D341Med (cell line): ENCODE data around the gene KIF11.
A peak's percentile ranks its signal among the peaks of the same experiment; 100 is the strongest.
"Not testable (repeated sequence)": the region's sequence is repeated elsewhere in the genome, so short reads cannot be mapped to it uniquely, and the experiment has no call there.

Source experiments
- DNase-seq: peaks from one replicate; pipeline ENCODE4 v3.0.0; 2012; ENCODE audit warnings: low spot score

The KIF11 gene

DNA sequence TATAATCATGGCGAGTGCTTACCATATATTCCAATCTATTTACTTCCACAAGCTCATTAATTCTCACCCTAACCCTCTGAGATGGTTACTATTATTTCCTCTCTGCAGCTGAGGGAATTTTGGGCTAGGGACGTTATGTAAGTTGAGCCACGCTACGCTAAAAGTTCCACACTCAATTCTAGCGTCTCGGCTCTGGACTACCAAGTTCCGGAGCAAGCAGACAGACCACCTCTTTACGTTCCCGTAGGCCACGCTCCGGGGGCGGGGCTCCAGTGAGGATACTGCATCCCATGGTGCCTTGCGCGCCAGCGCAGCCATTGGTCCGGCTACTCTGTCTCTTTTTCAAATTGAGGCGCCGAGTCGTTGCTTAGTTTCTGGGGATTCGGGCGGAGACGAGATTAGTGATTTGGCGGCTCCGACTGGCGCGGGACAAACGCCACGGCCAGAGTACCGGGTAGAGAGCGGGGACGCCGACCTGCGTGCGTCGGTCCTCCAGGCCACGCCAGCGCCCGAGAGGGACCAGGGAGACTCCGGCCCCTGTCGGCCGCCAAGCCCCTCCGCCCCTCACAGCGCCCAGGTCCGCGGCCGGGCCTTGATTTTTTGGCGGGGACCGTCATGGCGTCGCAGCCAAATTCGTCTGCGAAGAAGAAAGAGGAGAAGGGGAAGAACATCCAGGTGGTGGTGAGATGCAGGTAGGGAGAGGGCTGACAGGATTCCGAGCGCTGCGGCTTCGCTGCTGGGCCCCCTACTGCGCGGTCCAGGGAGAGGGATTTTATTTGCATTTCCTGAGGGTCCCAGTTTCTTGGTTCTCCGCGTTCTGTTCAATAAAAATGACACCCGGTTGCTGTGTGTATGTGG, at the start of gene KIF11:
TSS of gene KIF11 (plus strand) at position 370 of the 858 bp plus-strand sequence. CDS start at position 616, 246 bp downstream.
- peak; percentile 86 for DNase-seq

DNA sequence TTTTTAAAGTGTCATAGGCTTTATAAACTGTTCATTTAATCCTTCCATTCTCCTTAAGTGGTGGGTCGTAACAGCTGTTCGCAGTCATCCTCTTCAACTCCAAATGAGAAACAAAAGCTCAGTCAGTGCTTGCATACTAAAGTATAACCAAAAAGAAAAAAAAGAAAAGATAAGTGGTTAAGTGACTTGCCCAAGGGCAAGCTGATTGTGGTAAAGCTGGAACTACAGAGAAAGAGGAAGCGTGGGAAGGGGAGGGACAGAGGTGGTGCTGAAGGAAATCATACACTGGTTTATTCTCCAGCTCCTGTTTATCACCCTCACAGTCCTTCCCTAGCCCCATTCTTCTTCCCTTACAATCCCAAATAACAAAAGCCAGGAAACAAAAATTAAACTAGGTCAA, 48.6 kb upstream of the KIF11 start:
- DNase-seq, result no peak

DNA sequence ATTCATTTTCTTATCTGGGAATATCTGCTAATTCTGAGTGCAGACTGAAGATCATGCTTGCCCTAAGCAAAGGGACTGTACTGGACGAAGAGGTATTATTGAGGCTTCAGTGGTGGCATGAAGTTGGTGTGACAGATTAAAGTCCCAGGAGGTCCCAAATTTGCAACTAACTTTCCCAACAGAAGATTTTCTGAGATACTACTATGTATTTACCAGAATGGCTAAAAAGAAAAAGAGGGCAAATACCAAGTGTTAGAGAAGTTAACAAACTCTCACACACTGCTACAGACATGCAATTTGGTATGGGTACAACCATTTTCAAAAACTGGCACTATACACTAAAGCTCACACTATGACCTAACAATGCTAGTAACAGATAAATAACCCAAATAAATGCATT, 47.4 kb upstream of the KIF11 start:
- DNase-seq, result no peak

DNA sequence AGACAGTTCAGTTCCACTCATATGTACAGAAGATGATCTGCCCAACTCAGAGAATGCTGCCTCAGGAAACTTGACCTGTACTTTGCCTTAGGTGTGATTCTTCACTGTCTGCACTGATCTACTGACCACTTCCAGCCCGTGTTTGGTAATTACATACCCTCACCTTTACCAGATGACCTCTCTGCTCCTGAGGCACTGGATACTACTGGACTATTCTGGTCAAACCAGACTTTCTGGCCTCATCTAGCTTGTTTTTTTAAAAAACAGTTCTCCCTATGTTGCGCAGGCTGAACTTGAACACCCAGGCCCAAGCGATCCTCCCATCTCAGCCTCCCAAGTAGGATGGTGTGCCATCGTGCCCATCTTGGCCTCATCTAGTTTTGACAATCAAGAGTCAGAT, 45.3 kb upstream of the KIF11 start:
- DNase-seq, result no peak

DNA sequence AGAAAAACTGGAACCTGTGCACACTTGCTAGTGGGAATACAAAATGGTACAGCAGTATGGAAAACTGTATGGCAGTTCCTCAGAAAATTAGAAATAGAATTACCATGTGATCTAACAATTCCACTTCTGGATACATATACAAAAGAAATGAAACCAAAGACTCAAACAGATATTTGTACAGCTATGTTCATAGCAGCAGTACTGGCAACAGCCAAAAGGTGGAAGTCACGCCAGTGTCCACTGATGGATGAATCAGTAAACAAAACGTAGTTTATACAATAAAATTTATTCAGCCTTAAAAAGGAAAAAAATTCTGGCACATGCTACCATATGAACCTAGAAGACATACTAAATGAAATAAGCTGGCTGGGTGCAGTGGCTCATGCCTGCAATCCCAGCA, 42.0 kb upstream of the KIF11 start:
- no peak for DNase-seq

DNA sequence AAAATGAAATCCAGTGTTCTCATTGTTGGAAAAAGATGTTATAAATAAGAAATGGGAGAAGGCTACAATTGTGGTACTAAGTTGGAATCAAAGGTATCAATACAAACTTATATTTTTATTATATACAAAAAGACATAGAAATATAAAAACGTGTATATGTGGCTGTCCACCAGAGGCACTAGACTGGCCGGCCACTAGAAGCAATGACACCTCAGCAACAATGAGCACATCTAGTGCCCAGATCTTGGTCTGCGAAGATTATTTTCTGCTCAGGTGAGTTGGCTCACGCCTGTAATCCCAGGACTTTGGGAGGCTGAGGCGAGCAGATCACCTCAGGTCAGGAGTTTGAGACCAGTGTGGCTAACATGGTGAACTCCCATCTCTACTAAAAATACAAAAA, 40.6 kb upstream of the KIF11 start:
- DNase-seq, result no peak

DNA sequence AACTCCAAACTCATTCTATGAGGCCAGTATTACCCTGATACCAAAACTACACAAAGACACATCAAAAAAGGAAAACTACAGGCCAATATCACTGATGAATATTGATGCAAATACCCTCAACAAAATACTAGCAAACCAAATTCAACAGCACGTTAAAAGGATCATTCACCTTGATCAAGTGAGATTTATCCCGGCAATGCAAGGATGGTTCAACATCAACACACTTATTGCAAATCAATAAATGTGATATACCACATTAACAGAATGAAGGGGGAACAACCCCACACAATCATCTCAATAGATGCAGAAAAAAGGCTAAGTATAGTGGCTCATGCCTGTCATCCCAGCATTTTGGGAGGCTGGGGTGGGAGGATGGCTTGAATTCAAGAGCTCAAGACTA, 39.0 kb upstream of the KIF11 start:
- no peak for DNase-seq

DNA sequence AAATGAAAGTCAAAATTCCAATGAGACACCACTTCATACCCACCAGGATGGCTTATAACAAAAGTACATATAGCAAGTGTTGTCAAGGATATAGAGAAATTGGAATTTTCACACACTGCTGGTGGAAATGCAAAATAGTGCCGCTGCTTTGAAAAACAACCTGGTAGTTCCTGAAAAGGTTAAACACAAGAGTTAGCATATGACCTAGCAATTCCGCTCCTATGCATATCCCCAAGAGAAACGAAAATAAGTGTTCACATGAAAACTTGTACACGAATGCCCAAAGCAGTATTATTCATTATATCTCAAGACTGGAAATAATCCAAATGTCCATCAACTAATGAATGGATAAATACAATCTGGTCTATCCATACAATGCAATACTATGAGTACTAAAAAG, 33.9 kb upstream of the KIF11 start:
- no peak for DNase-seq

DNA sequence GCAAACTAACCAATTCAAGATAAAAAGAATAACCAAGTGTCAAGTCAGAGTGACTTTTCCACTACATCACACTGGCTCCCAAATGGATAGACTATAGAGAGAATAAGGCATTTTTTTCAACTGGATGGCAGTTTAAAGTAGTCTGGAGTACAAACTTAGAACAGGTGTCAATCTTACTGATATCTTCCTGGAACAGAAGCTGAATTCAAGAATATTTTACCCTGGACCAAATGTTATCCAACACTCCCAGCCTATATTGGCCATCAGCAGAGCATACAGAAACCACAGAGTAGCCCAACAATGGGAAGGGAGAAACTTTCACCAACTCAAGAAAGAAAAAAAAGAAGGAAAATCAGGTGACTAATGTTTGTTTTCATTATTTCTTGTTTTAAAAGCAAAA, 30.5 kb upstream of the KIF11 start:
- no peak for DNase-seq

DNA sequence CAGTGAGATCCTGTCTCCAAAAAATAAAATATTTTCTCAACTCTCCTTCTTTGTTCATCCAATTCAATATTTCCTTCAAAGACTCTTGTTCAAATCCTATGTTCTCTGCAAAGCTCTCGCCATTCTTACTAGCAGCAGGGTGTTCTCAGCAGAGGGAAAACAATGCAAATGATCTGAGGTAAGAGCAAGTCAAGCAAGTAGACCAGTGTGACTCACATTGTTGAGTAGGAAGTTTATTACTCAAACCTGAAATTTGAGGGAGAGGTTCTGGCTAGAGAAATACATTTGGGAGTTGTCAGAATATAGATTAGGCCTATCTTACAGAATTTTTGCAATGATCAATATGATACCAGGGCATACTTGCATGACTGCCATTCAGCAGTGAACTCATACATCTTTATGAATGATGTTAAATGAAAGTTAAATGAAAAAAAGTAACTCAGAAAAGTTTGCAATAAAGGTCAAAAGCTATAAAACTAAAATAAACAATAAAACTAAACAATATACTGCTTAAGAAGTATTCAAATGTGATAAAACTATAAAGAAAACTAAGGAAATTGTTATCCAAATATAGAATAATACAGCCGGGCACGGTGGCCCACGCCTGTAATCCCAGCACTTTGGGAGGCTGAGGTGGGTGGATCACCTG, 24.9 kb upstream of the KIF11 start:
- DNase-seq, result no peak

DNA sequence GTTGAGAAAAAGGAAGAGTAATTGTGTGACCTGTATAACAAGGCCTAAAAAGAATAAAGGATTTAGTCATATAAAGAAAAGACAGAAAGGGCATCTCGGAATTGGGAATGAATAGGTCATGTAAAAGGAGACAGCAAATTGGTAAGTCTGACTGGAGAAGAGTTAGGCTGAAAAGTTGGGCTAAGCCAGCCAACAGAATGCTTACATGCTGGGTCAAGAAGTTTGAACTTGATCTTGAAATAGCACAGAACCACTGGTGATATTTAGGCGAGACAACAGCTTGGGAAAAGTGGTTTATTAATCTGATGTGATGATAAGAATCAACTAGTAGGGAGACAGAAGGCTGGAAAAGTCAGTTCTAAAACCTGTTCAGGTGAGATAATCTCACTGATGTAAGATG, 23.9 kb upstream of the KIF11 start:
- DNase-seq, result no peak

DNA sequence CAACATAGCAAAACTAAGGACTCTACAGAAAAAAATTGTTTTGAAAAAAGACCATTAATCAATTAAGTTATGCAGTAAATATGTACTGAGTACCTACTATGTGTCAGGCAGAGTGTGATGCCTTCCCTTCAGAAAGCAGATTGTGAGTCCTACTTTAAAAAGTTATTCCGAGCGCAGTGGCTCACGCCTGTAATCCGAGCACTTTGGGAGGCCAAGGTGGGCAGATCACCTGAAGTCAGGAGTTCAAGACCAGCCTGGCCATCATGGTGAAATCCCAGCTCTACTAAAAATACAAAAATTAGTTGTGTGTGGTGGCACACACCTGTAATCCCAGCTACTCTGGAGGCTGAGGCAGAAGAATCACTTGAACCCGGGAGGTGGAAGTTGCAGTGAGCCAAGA, 23.3 kb upstream of the KIF11 start:
- DNase-seq, result not testable (repeated sequence)

DNA sequence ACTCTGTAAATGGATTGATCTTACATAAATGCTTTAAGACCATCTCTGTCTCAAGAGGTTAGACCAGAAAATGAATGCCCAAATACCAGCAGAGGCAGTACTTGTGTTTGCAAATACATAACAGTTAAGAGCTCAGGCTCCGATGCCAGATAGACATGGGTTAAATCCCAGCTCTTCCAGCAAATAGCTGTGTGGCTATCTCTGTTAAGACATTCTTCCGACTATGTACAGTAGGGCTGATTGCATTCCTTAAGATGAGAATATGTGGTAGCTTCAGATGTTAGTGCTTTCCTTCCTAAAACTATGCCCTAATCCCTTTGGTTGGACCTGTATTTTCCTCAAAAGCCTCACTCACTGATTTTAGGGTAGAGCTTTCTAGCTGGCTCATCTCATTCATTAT, 21.3 kb upstream of the KIF11 start:
- no peak for DNase-seq

DNA sequence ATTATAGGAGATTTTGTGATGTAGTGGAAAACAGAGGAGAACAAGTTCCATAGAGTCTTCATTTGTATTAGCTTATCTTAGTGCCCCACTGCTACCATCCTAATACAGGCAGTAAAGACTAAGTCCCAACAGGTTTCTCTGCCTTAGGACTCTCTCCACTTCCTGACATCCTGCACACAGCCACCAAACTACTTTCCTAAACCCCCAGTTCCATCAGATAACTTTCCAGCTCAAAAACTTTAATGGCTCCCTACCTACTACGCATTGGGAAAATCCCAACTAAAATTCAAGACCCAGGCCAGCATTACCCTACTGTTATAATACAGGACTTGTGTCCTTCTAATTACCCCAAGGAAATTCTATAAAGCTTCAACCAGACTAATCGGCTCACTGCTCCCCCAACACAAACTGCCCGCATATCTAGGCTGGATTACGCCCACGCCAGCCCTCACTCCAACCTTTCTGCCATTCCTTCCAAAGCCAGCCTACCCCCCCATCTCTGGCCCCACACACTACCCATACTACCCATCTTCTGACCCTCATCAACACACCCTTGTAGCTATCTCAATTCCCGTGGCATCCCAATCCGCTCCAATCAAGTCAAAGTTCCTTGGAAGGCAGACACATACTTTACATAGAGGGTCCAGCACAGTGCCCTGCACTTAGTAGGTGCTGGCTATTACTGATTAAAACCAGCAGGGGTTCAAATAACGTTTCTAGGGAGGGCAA, 20.4 kb upstream of the KIF11 start:
- DNase-seq, result no peak

DNA sequence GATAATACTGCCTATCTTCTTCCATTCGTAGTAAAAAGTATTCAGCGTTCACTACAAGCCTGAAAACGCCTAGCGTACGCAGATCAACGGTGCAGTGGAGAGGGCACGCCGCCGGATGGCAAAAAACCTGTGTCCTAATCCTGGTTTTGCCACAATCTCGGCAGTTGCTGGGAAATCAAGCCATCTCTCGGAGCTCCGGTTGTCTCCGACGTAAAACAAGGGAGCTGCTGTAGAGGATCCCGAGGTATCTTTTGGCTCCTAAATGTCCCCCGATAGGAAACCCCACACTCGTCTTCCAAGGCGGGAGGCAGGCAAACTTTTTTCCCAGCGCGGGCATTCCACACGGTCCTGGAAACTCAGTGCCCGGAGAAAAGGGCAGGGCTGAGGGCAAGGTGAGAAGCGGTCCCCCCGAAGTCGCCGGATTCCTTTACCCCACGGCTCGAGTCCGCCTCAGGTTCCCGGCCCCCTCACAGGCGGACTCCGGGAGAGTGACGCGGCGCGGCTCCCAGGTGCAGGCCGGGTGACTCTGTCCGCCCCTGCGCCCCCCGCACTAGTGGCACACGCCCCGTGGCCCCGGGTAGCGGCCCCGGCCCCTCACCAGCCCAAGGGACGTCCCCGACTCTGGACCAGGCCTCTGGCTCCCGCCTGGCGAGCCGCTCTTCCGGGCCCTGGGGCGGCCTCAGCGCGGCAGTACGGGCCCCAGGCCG, 19.7 kb upstream of the KIF11 start:
- peak; percentile 44 for DNase-seq

DNA sequence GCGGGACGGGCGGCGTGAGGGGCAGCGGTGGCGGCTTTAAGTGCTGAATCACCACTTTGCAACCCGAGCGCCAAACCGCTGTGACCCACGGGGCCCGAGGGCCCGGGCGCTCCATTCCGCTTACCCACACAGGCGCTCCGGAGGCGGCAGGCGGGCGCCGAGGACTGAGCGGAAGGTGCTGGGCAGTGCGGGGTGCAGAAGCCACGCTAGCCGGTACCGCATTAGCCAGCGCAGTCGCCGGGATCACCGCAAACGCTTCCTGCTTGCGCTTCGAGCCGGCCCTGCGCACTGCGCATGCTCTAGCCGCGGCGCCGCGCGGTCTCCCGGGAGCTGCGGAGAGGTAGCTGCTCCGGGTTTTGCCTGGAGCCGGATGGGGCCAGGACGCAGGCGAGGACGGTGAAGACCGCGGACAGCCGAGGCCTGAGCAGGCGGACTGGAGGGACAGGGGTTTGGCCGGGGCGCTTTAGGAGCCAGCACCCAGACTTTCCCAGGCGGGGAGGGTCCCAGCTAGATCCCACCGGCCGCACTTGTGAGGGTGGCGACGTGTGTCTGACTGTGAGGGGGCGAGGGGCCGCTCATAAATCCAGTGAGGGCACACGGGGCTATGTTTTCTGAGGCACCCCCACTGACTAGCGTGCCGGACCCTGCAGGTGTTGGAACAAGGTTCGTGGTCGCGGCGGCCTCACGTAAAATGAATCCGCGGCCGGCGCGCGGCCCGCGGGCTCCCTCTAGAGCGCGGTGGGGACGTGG, 19.0 kb upstream of the KIF11 start, which contains the start of gene IDE:
TSS of gene IDE (minus strand) at position 296 of the 750 bp plus-strand sequence. CDS start at position 222, 74 bp downstream.
- DNase-seq, result peak; percentile 88

DNA sequence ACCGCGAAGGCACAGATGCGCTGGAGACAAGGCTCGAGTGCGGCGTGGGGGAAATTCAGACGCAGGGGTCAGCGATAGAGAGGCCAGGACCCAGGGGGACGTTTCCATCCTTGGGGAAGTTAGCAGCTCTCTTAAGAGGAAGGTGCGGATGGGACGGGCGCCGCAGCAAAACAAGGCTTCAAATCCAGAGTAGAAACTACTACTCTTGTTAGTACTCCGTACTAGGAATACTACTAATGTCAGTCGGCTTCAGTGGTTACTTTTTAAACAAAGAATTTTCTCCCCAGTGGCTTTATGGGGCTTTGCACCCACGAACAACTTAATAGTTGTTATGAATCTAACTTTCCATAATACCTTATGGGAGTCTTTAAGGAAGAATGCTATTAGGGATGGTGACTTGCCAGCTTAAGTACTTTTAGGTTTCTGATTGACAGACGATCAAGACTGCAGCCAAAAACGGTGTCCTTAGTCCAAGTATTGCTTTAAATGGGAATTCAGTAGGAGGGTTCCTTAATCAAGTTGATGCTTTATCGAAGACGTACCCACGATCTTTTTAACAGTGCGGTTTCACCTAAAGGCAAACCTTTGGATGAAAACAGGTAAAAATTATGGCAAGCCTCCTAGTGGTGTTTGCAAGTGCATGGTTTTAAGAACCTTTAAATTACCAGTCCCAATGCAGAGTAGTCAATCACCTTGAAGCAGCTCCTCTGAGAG, 18.2 kb upstream of the KIF11 start:
- no peak for DNase-seq

DNA sequence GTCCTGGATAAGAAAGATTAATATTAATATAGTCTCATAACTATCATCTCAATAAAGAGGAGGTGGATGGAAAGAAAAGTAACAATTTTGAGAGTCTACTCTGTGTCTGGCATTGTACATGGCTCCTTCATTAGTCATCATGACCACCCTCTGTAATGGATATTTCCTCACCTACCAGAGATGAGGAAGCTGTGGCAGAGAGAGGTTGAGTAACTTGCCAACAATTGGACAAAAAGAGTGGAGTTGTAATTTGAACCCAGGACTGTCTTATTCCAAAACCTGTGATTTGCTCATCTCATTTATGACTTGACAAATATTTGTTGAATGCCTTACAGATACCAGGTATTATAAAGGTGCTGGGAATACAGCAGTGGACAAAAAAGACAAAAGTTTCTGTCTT, 17.0 kb upstream of the KIF11 start:
- no peak for DNase-seq

DNA sequence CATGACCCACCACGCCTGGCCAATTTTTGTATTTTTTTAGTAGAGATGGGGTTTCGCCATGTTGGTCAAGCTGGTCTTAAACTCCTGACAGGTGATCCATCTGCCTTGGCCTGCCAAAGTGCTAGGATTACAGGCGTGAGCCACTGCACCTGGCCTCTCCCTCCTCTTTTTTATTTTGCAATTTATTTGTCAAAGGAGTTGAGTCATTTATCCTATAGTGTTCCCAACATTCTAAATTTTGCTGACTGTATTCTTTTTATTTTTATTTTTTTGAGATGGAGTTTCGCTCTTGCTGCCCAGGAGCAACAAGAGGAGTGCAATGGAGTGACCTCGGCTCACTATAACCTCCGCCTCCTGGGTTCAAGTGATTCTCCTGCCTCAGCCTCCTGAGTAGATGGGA, 10.6 kb upstream of the KIF11 start:
- not testable (repeated sequence) for DNase-seq

DNA sequence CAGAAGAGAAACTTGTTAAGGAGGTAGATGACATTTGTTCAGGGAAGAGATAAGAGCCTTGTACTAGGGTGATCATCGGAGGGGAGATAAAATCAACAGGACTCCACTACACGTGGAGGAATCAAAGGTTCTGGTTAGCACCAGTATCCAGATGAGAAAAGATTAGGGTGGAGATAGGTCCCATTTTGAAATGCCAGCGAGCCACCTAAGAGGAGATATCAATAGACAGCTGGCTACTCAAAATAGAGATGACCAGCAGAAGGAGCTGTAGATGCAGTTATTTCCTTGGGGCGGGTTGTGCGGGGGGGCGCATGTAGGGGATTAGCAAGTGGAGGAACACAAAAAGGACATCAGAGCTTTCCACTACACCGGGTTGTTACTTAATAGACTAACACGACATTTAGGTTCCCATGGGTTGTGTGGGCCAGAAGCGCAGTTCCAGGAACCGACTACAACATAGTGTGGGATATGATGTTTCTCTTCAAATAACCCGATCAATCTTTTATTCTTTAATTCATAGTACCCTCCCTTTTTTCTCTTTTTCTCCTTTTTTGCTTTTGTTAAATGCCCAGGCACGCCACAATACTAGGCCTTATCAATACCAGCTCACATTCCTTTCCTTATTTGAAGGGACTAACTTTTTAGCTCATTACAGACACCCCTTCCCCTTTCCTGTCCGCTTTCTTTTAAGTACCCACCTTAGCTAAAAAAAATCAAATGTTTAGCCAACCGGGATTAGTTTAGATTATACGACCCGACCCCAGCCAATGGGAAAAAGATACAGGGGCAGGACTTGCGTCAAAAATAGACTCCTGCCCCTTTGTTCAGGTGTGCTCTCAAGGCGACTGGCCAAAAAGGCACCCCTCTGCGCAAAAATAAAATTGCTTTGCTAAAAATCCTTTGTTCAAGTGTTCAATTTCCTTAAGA, 2.0 kb upstream of the KIF11 start:
- peak; percentile 37 for DNase-seq
